Trophoblast cell (in vitro differentiated cells and primary cell): ENCODE measurements around the gene COL23A1.

ENCODE experiments used
- DNase-seq, 2 donors: peaks; one replicate each; pipeline ENCODE4 v3.0.0-alpha.2; 2016
- H2AFZ ChIP-seq: 2 replicates; pipeline ENCODE4 v1.6.1; 2013; ENCODE audit warnings: low read length, moderate library complexity, mild to moderate bottlenecking; ENCODE audit not compliant: insufficient read depth, poor library complexity
- H2AK5ac ChIP-seq: 2 replicates; pipeline ENCODE4 v1.6.1; 2013; ENCODE audit warnings: mild to moderate bottlenecking, low read length
- H2BK120ac ChIP-seq: 2 replicates; pipeline ENCODE4 v1.6.1; 2013; ENCODE audit warnings: low read length, mild to moderate bottlenecking, moderate library complexity; ENCODE audit not compliant: insufficient read depth, poor library complexity
- H2BK12ac ChIP-seq: 2 replicates; pipeline ENCODE4 v1.6.1; 2013; ENCODE audit warnings: mild to moderate bottlenecking, low read length, moderate library complexity
- H2BK5ac ChIP-seq: 2 replicates; pipeline ENCODE4 v1.6.1; 2013; ENCODE audit warnings: low read length, low read depth, moderate library complexity, mild to moderate bottlenecking; ENCODE audit not compliant: poor library complexity
- H3K14ac ChIP-seq: 2 replicates; pipeline ENCODE4 v1.6.1; 2013; ENCODE audit warnings: mild to moderate bottlenecking, low read length
- H3K18ac ChIP-seq: 2 replicates; pipeline ENCODE4 v1.6.1; 2013; ENCODE audit warnings: mild to moderate bottlenecking, low read length
- H3K23ac ChIP-seq: 2 replicates; pipeline ENCODE4 v1.6.1; 2013; ENCODE audit warnings: low read length
- H3K27ac ChIP-seq: 2 replicates; pipeline ENCODE4 v1.5.1; 2013; ENCODE audit warnings: low read depth, mild to moderate bottlenecking, inconsistent platforms, low read length, moderate library complexity
- H3K27me3 ChIP-seq: 2 replicates; pipeline ENCODE4 v1.6.1; 2013; ENCODE audit warnings: inconsistent platforms, mild to moderate bottlenecking, low read length, moderate library complexity; ENCODE audit not compliant: insufficient read depth
- H3K36me3 ChIP-seq, 2 experiments: 1 replicate in 1 of 2; 2 replicates in 1 of 2; pipeline ENCODE4 v1.6.1; 2013; ENCODE audit warnings: low read length in 2 of 2, mild to moderate bottlenecking in 2 of 2, moderate library complexity in 1 of 2; ENCODE audit not compliant: insufficient read depth in 2 of 2, control insufficient read depth in 1 of 2
- H3K4ac ChIP-seq: 2 replicates; pipeline ENCODE4 v1.6.1; 2013; ENCODE audit warnings: low read depth, mild to moderate bottlenecking, low read length, moderate library complexity
- H3K4me1 ChIP-seq, 2 experiments: 1 replicate in 1 of 2; 2 replicates in 1 of 2; pipeline ENCODE4 v1.6.1; 2013; ENCODE audit warnings: low read length in 2 of 2, mild to moderate bottlenecking in 2 of 2, moderate library complexity in 1 of 2; ENCODE audit not compliant: insufficient read depth in 2 of 2, control insufficient read depth in 1 of 2
- H3K4me2 ChIP-seq: 2 replicates; pipeline ENCODE4 v1.6.1; 2013; ENCODE audit warnings: inconsistent platforms, mild to moderate bottlenecking, low read length, moderate library complexity
- H3K4me3 ChIP-seq: 2 replicates; pipeline ENCODE4 v1.5.1; 2013; ENCODE audit warnings: mild to moderate bottlenecking, low read depth, low read length, inconsistent platforms
- H3K79me1 ChIP-seq: one replicate; pipeline ENCODE4 v1.6.1; 2013; ENCODE audit warnings: low read length
- H3K79me2 ChIP-seq: 2 replicates; pipeline ENCODE4 v1.6.1; 2013; ENCODE audit warnings: low read length, mild to moderate bottlenecking; ENCODE audit not compliant: control insufficient read depth, insufficient read depth, poor library complexity
- H3K9ac ChIP-seq: 2 replicates; pipeline ENCODE4 v1.6.1; 2013; ENCODE audit warnings: mild to moderate bottlenecking, low read length
- H3K9me3 ChIP-seq: 2 replicates; pipeline ENCODE4 v1.6.1; 2013; ENCODE audit warnings: low read depth, mild to moderate bottlenecking, control low read depth, inconsistent platforms, low read length; ENCODE audit not compliant: insufficient read depth
- H4K12ac ChIP-seq: 2 replicates; pipeline ENCODE4 v1.6.1; 2013; ENCODE audit warnings: low read depth, mild to moderate bottlenecking, low read length, moderate library complexity
- H4K8ac ChIP-seq: 2 replicates; pipeline ENCODE4 v1.6.1; 2013; ENCODE audit warnings: low read depth, mild to moderate bottlenecking, low read length, moderate library complexity
- H4K91ac ChIP-seq: one replicate; pipeline ENCODE4 v1.6.1; 2013; ENCODE audit warnings: low read depth, mild to moderate bottlenecking, low read length, moderate library complexity
- WGBS: extraction: QIAGEN DNeasy Blood & Tissue Kit; methylation state at CpG from one replicate; pipeline ENCODE4 v1.1.7; 2013; ENCODE audit warnings: missing lambda C conversion rate; ENCODE audit not compliant: insufficient read length, insufficient coverage; ENCODE audit errors: extremely low coverage; 5-methylcytosine and 5-hydroxymethylcytosine counted together

Gene COL23A1

DNA sequence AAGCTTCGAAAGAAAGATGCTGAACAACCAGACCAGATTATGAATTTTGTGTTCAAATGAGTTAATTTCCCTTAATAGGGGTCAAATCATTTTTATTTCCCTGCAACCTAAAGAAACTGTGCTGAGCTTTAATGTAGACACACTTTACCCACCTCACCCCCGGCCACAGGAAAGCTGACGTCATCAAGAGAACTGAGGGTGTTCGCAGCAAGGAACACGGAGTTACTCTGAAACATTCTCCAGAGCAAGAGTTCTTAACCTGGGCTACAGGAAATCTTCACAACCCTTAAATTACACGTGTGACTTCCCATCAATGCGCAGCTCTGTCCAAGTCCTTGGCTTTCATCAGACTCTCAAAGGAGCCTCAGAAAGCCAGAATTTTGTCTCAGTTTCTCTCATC lies 116.3 kb downstream of the COL23A1 start:
- H2AK5ac ChIP-seq: no peak overlapping the region
- no peak overlapping the region for H2AFZ ChIP-seq
- H4K91ac ChIP-seq: no peak overlapping the region
- H3K27ac ChIP-seq: no peak overlapping the region
- no peak for DNase-seq
- H3K23ac ChIP-seq: no peak overlapping the region
- peaks cover 0 to 2% of the 10 kb centered on the region in 2 experiments for H3K36me3 ChIP-seq
- H2BK5ac ChIP-seq: no peak overlapping the region
- H3K4ac ChIP-seq: no peak overlapping the region
- no peak overlapping the region for H4K8ac ChIP-seq
- H3K18ac ChIP-seq: no peak overlapping the region
- no peak overlapping the region for H3K9ac ChIP-seq
- peaks cover 2 to 4% of the 10 kb centered on the region in 2 experiments for H3K4me1 ChIP-seq
- no peaks in the 10 kb centered on the region for H3K79me1 ChIP-seq
- peaks cover 5% of the 10 kb centered on the region for H3K9me3 ChIP-seq
- no CpG with 5 or more reads among the region's 7 CpGs for WGBS
- no peaks in the 10 kb centered on the region for H3K79me2 ChIP-seq
- no peak overlapping the region for H3K14ac ChIP-seq
- H3K27me3 ChIP-seq: no peaks in the 10 kb centered on the region
- no peak overlapping the region for H3K4me2 ChIP-seq
- no peak overlapping the region for H3K4me3 ChIP-seq
- H2BK120ac ChIP-seq: no peak overlapping the region
- no peak overlapping the region for H2BK12ac ChIP-seq
- no peak overlapping the region for H4K12ac ChIP-seq

DNA sequence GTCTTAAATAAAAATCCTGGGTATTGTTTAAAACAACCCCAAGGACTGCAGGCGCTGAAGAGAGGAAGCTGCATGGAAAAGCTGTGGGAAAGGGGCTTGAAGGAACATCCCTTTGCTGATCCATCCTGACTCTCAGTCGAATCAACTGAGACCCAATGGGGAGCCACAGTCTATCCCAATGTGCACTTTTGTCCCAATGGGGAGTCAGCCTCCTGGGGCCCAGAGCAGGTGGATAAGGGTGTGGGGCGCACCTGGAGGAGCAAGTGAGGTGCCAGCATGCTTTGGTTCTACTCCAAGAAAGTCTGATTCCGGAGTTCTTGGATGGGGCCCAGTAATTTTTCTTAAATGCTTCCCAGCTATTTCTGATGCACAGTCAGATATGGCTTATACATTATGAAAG lies 118.1 kb downstream of the COL23A1 start:
- H3K36me3 ChIP-seq: peaks cover 0 to 2% of the 10 kb centered on the region in 2 experiments
- H3K79me2 ChIP-seq: no peaks in the 10 kb centered on the region
- no peak overlapping the region for H2BK5ac ChIP-seq
- no peaks in the 10 kb centered on the region for H3K79me1 ChIP-seq
- H3K18ac ChIP-seq: no peak overlapping the region
- H3K27ac ChIP-seq: no peak overlapping the region
- no peak overlapping the region for H2AFZ ChIP-seq
- H2AK5ac ChIP-seq: no peak overlapping the region
- no peak overlapping the region for H3K14ac ChIP-seq
- no peak overlapping the region for H4K91ac ChIP-seq
- no peak overlapping the region for H3K4ac ChIP-seq
- no peak overlapping the region for H3K4me2 ChIP-seq
- H4K8ac ChIP-seq: no peak overlapping the region
- no peak overlapping the region for H4K12ac ChIP-seq
- no CpG with 5 or more reads among the region's 4 CpGs for WGBS
- no peak overlapping the region for H3K23ac ChIP-seq
- H3K9ac ChIP-seq: no peak overlapping the region
- H3K27me3 ChIP-seq: no peaks in the 10 kb centered on the region
- no peak overlapping the region for H2BK12ac ChIP-seq
- peaks cover 5% of the 10 kb centered on the region for H3K9me3 ChIP-seq
- H3K4me3 ChIP-seq: no peak overlapping the region
- H2BK120ac ChIP-seq: no peak overlapping the region
- DNase-seq: no peak
- H3K4me1 ChIP-seq: peaks cover 6% of the 10 kb centered on the region in 2 experiments

DNA sequence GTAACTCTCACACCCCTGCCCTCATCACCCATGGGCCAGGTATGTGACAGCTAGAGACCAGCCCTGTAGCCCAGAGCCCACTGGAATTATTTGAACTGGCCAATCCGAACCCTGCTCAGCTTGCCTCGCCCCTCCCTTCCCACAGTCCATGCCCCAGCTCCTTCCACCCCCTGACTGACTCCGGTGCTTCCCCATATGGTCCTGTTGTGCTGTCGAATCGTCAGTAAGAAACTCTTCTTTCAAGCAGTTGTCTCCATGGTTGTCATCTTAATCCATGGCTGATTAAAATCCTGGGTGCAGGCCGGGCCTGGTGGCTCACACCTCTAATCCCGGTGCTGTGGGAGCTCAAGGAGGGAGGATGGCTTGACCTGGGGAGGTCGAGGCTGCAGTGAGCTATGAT lies 118.5 kb downstream of the COL23A1 start:
- Histone ChIP-seq H2BK5ac (no peak overlapping the region), H3K27me3 (no peaks in the 10 kb centered on the region), H3K27ac (no peak overlapping the region), H3K9me3 (peaks cover 5% of the 10 kb centered on the region), H3K36me3 (peaks cover 0 to 2% of the 10 kb centered on the region in 2 experiments), H3K14ac (no peak overlapping the region), H2BK12ac (no peak overlapping the region), H3K79me2 (no peaks in the 10 kb centered on the region), H3K18ac (no peak overlapping the region), H4K8ac (no peak overlapping the region), H2AK5ac (no peak overlapping the region), H3K4me3 (no peak overlapping the region), H2BK120ac (no peak overlapping the region), H4K91ac (no peak overlapping the region), H3K4ac (no peak overlapping the region), H4K12ac (no peak overlapping the region), H3K9ac (no peak overlapping the region), H3K23ac (no peak overlapping the region), H3K4me2 (no peak overlapping the region), H3K79me1 (no peaks in the 10 kb centered on the region), H3K4me1 (peaks cover 6% of the 10 kb centered on the region in 2 experiments), H2AFZ (no peak overlapping the region)
- no peak for DNase-seq
- no CpG with 5 or more reads among the region's 8 CpGs for WGBS

- WGBS: no CpG with 5 or more reads among the region's 6 CpGs
- no peak overlapping the region for H3K4me3 ChIP-seq
- no peak overlapping the region for H2BK5ac ChIP-seq
Observed at GRCh38 chr5:178470760-178471025, 119.5 kb downstream of the COL23A1 start.

More at GRCh38 chr5:178470760-178471025, 119.5 kb downstream of the COL23A1 start:
- H3K14ac ChIP-seq: no peak overlapping the region
- peaks cover 0 to 2% of the 10 kb centered on the region in 2 experiments for H3K36me3 ChIP-seq
- no peak overlapping the region for H4K91ac ChIP-seq
- no peak overlapping the region for H4K8ac ChIP-seq
- no peak overlapping the region for H3K27ac ChIP-seq
- no peak overlapping the region for H3K9ac ChIP-seq
- H3K79me1 ChIP-seq: peaks cover 3% of the 10 kb centered on the region
- H2BK12ac ChIP-seq: no peak overlapping the region
- H3K23ac ChIP-seq: no peak overlapping the region
- H3K4me1 ChIP-seq: peaks cover 8 to 10% of the 10 kb centered on the region in 2 experiments
- H3K27me3 ChIP-seq: no peaks in the 10 kb centered on the region
- no peak overlapping the region for H4K12ac ChIP-seq
- H2BK120ac ChIP-seq: no peak overlapping the region
- no peak overlapping the region for H3K4ac ChIP-seq
- no peak overlapping the region for H2AK5ac ChIP-seq
- no peak overlapping the region for H3K4me2 ChIP-seq
- H3K79me2 ChIP-seq: no peaks in the 10 kb centered on the region
- no peak for DNase-seq
- no peak overlapping the region for H2AFZ ChIP-seq
- H3K18ac ChIP-seq: no peak overlapping the region
- peaks cover 4% of the 10 kb centered on the region for H3K9me3 ChIP-seq
